Kidney (tissue), 14 donors: ENCODE data around the gene GALNT5. TPM values are rescaled to one million over a fixed set of nuclear protein-coding genes. Genes with fewer than 3 reads are reported as not detected.
A peak's percentile ranks its signal among the peaks of the same experiment; 100 is the strongest.

Experiments
- DNase-seq, 5 donors: peaks; one replicate each; pipeline ENCODE4 v3.0.0-alpha.2; 2013 to 2020
- FAIRE-seq: peaks from 2 replicates; lab custom pipeline; 2012; peaks lifted over from hg19 to GRCh38; lab: Jason Lieb, UNC
- H3K27ac ChIP-seq, 2 donors: one replicate each; pipeline ENCODE4 v1.7.0; 2013; ENCODE audit warnings: low read depth in 2 of 2, low read length in 2 of 2, inconsistent platforms in 1 of 2
- H3K27me3 ChIP-seq: one replicate; pipeline ENCODE4 v1.7.1; 2013; ENCODE audit warnings: low read length, inconsistent platforms; ENCODE audit not compliant: control insufficient read depth, insufficient read depth
- H3K36me3 ChIP-seq, 3 donors: one replicate each; pipeline versions ENCODE4 v1.7.0 to v1.7.1; 2013; ENCODE audit warnings: low read length in 3 of 3, control low read depth in 1 of 3, inconsistent platforms in 1 of 3; ENCODE audit not compliant: insufficient read depth in 3 of 3, control insufficient read depth in 2 of 3
- H3K4me1 ChIP-seq, 3 donors: one replicate each; pipeline versions ENCODE4 v1.7.0 to v1.7.1; 2013; ENCODE audit warnings: low read length in 3 of 3, inconsistent platforms in 1 of 3, low read depth in 1 of 3; ENCODE audit not compliant: control insufficient read depth in 2 of 3, insufficient read depth in 2 of 3
- H3K4me3 ChIP-seq, 3 donors: one replicate each; pipeline versions ENCODE4 v1.7.0 to v1.8.1; 2013; ENCODE audit warnings: low read length in 3 of 3, control low read depth in 1 of 3, inconsistent platforms in 1 of 3
- H3K9ac ChIP-seq, 3 donors: one replicate each; pipeline versions ENCODE4 v1.7.0 to v1.7.1; 2013; ENCODE audit warnings: low read length in 3 of 3, control low read depth in 1 of 3, inconsistent platforms in 1 of 3
- H3K9me3 ChIP-seq, 3 donors: one replicate each; pipeline versions ENCODE4 v1.7.0 to v1.7.1; 2013; ENCODE audit warnings: low read length in 3 of 3, control low read depth in 1 of 3, inconsistent platforms in 1 of 3; ENCODE audit not compliant: control insufficient read depth in 2 of 3, insufficient read depth in 1 of 3
- CTCF ChIP-seq: IDR thresholded peaks from 3 replicates; pipeline ENCODE4 v1.5.1; 2012; ENCODE audit warnings: mild to moderate bottlenecking, moderate library complexity, borderline replicate concordance; ENCODE audit not compliant: insufficient read depth; ENCODE audit errors: extremely low read depth
- intact Hi-C: fragments of 100-400 bp; cut with DNase I; formaldehyde crosslinking; loops from one replicate; pipeline ENCODE4 v1.11.1; 2022
- polyA plus RNA-seq: library from polyadenylated mRNA; stranded (reverse); fragments of 350-450 nt; fragmentation: Illumina TruSeq; extraction: RNeasy Lipid Tissue Mini Kit (QIAGEN cat#74804); gene quantifications from one replicate; pipeline ENCODE4 v1.2.3, GENCODE V29; 2014; ENCODE audit warnings: low read depth, low replicate concordance; ENCODE audit not compliant: insufficient read depth
- total RNA-seq: library from RNA; stranded (reverse); fragmentation: NEBNext Ultra II Directional; extraction: Animal tissue kit (Norgen Biotek cat#: 25700); gene quantifications from one replicate; pipeline ENCODE4 v1.2.1, GENCODE V29; 2021
- donor health status: control.
- donor health status: control.
- donor health status: control.
- donor health status: control.
- donor health status: control.
- donor health status: DM: yes; HTN: yes; CAD: no.
- donor health status: Normal renal cell carcinoma (clear cell type).

The GALNT5 gene
- total and polyA plus RNA-seq, 2 donors from 2014 or later: 0.06 to 0.47 TPM

- Histone ChIP-seq H3K4me3 (no peak overlapping the region), H3K27me3 (no peaks in the 10 kb centered on the region), H3K9me3 (no peaks in the 10 kb centered on the region), H3K9ac (no peak overlapping the region), H3K36me3 (no peaks in the 10 kb centered on the region), H3K27ac (no peak overlapping the region), H3K4me1 (peaks cover 0 to 7% (median 3%) of the 10 kb centered on the region in 3 donors)
- intact Hi-C loops: no loop called here
- DNase-seq (no peak), FAIRE-seq (no peak)
- TF ChIP-seq CTCF: no peak
Observed at GRCh38 chr2:157327200-157327599, 69.7 kb downstream of the GALNT5 start.

- Histone ChIP-seq H3K27me3 (no peaks in the 10 kb centered on the region), H3K4me3 (no peak overlapping the region), H3K9ac (no peak overlapping the region), H3K9me3 (no peaks in the 10 kb centered on the region), H3K4me1 (peaks cover 0 to 7% (median 3%) of the 10 kb centered on the region in 3 donors), H3K36me3 (no peaks in the 10 kb centered on the region), H3K27ac (no peak overlapping the region)
- FAIRE-seq (no peak), DNase-seq (peak; percentile 75 to 91 (median 81))
- TF ChIP-seq CTCF: peak; percentile 91
- intact Hi-C loops: no loop called here
Observed at GRCh38 chr2:157327621-157328500, 70.4 kb downstream of the GALNT5 start.

- Histone ChIP-seq H3K27me3 (no peaks in the 10 kb centered on the region), H3K9me3 (no peaks in the 10 kb centered on the region), H3K9ac (no peak overlapping the region), H3K36me3 (no peaks in the 10 kb centered on the region), H3K27ac (no peak overlapping the region), H3K4me3 (no peak overlapping the region), H3K4me1 (peaks cover 0 to 7% (median 3%) of the 10 kb centered on the region in 3 donors)
- DNase-seq: peak; percentile 18 to 77 (median 37)
- FAIRE-seq: no peak
- TF ChIP-seq CTCF: no peak
- intact Hi-C loops: no loop called here
Observed at GRCh38 chr2:157329524-157329923, 72.0 kb downstream of the GALNT5 start.
